Parathyroid adenoma (tissue), 2 donors: ENCODE measurements around the gene VAPA.

Experiments
- H2AFZ ChIP-seq: fragments of 300-600 bp; sonication (generic); one replicate; pipeline ENCODE4 v1.7.0; 2017; ENCODE audit warnings: antibody characterized with exemption, mild to moderate bottlenecking
- H3K27ac ChIP-seq: fragments of 300-600 bp; sonication (generic); one replicate; pipeline ENCODE4 v1.7.0; 2017
- H3K27me3 ChIP-seq: fragments of 300-600 bp; sonication (generic); one replicate; pipeline ENCODE4 v1.7.0; 2017; ENCODE audit warnings: low read length; ENCODE audit not compliant: control insufficient read depth, insufficient read depth
- H3K36me3 ChIP-seq: fragments of 300-600 bp; sonication (generic); one replicate; pipeline ENCODE4 v1.7.0; 2017; ENCODE audit warnings: low read length; ENCODE audit not compliant: control insufficient read depth, insufficient read depth
- H3K4me1 ChIP-seq: fragments of 300-600 bp; sonication (generic); one replicate; pipeline ENCODE4 v1.7.0; 2017; ENCODE audit warnings: control low read depth
- H3K4me2 ChIP-seq: fragments of 300-600 bp; sonication (generic); one replicate; pipeline ENCODE4 v1.7.0; 2017; ENCODE audit warnings: low read length
- H3K4me3 ChIP-seq: fragments of 300-600 bp; sonication (generic); one replicate; pipeline ENCODE4 v1.7.0; 2017; ENCODE audit warnings: low read depth, low read length
- H3K79me2 ChIP-seq: fragments of 300-600 bp; sonication (generic); one replicate; pipeline ENCODE4 v1.7.0; 2017; ENCODE audit warnings: control low read depth
- H3K9ac ChIP-seq: fragments of 300-600 bp; sonication (generic); one replicate; pipeline ENCODE4 v1.7.0; 2017; ENCODE audit warnings: mild to moderate bottlenecking
- H3K9me3 ChIP-seq: fragments of 300-600 bp; sonication (generic); one replicate; pipeline ENCODE4 v1.7.0; 2017; ENCODE audit warnings: low read length; ENCODE audit not compliant: control insufficient read depth
- CTCF ChIP-seq: fragments of 300-600 bp; sonication (generic); IDR thresholded peaks from one replicate; pipeline ENCODE4 v1.7.0; 2017; ENCODE audit warnings: antibody characterized with exemption, mild to moderate bottlenecking
- donor health status: primary hyperparathyroidism.

Gene VAPA

DNA sequence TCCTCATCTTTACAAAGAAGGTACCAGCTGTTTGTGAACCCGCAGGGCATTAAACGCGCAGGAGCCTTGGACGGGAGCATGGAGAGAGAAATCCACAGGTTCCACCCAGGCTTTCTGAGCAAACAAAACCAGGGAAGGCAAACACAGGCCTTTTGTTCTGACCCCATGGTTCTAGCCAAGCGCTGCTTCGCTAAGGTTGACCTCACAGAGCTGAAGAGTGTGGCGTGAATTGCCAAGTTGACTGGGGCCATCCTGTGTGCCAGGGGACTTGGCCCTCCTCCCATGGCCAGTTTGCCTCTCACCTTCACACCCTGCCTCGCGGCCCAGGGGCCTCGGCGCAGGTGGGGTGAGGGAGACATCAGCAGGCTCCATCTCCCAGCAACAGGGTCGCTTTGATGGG, 74.1 kb downstream of the VAPA start:
- H3K27ac ChIP-seq, result no peak overlapping the region
- H3K4me1 ChIP-seq, result no peaks in the 10 kb centered on the region
- H3K27me3 ChIP-seq, result no peaks in the 10 kb centered on the region
- H3K9ac ChIP-seq, result no peak overlapping the region
- H3K9me3 ChIP-seq, result no peaks in the 10 kb centered on the region
- no peaks in the 10 kb centered on the region for H3K79me2 ChIP-seq
- H3K4me3 ChIP-seq, result no peak overlapping the region
- H3K4me2 ChIP-seq, result no peak overlapping the region
- no peaks in the 10 kb centered on the region for H3K36me3 ChIP-seq
- H2AFZ ChIP-seq, result no peak overlapping the region
- no peak for TF ChIP-seq CTCF

DNA sequence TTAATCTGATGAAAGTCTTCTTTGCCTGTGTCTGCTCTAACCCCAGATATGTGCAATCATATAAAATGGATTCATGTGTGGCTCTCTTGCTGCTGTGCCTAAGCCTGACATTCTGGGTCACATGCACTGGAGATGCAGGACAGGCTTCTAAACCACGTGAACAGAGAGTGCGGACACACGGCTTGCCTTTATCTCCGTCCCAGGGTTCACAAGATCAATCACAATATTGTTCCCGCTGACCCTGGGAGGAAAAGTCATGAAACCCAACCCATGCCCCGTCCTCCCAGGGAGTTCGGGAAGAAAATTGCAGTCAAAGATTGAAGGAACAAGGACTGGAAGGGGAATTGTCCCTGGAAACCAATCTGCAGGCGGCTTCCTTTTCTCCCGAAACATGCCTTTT, 74.8 kb downstream of the VAPA start:
- Histone ChIP-seq H3K4me3 (no peak overlapping the region), H3K27ac (no peak overlapping the region), H3K79me2 (no peaks in the 10 kb centered on the region), H3K9me3 (no peaks in the 10 kb centered on the region), H3K4me2 (no peak overlapping the region), H3K36me3 (no peaks in the 10 kb centered on the region), H3K27me3 (no peaks in the 10 kb centered on the region), H2AFZ (no peak overlapping the region), H3K9ac (no peak overlapping the region), H3K4me1 (no peaks in the 10 kb centered on the region)
- no peak for TF ChIP-seq CTCF

GRCh38 chr18:9989481-9989880, 75.7 kb downstream of the VAPA start:
- H3K79me2 ChIP-seq, result no peaks in the 10 kb centered on the region
- no peaks in the 10 kb centered on the region for H3K4me1 ChIP-seq
- H3K4me3 ChIP-seq, result no peak overlapping the region
- H2AFZ ChIP-seq, result no peak overlapping the region
- TF ChIP-seq CTCF, result no peak
- no peaks in the 10 kb centered on the region for H3K27me3 ChIP-seq
- H3K27ac ChIP-seq, result no peak overlapping the region
- no peaks in the 10 kb centered on the region for H3K9me3 ChIP-seq
- H3K36me3 ChIP-seq, result no peaks in the 10 kb centered on the region
- H3K9ac ChIP-seq, result no peak overlapping the region
- H3K4me2 ChIP-seq, result no peak overlapping the region

GRCh38 chr18:9991011-9992000, 77.5 kb downstream of the VAPA start:
- Histone ChIP-seq H3K9ac (no peak overlapping the region), H3K4me3 (no peak overlapping the region), H3K27ac (no peak overlapping the region), H3K79me2 (no peaks in the 10 kb centered on the region), H3K4me1 (no peaks in the 10 kb centered on the region), H3K27me3 (no peaks in the 10 kb centered on the region), H3K36me3 (no peaks in the 10 kb centered on the region), H3K9me3 (no peaks in the 10 kb centered on the region), H3K4me2 (no peak overlapping the region), H2AFZ (no peak overlapping the region)
- no peak for TF ChIP-seq CTCF
